T47D (cell line): Measurements from ENCODE around the gene CEACAM18.

Source experiments
- DNase-seq, 2 experiments: peaks; one replicate each; pipeline versions ENCODE4 v3.0.0 to v3.0.0-alpha.2; 2011 to 2012; ENCODE audit warnings: low read depth in 1 of 2, low spot score in 1 of 2
- JUND ChIP-seq: IDR thresholded peaks from 2 replicates; pipeline ENCODE4 v1.6.1; 2012; ENCODE audit warnings: low read depth
- in situ Hi-C: cut with HindIII; loops from 2 replicates; pipeline ENCODE4 v1.10.0; 2016; ENCODE audit warnings: low sequenced_read_pairs, low pct_unique_long_range_greater_than_20kb

Gene CEACAM18

DNA sequence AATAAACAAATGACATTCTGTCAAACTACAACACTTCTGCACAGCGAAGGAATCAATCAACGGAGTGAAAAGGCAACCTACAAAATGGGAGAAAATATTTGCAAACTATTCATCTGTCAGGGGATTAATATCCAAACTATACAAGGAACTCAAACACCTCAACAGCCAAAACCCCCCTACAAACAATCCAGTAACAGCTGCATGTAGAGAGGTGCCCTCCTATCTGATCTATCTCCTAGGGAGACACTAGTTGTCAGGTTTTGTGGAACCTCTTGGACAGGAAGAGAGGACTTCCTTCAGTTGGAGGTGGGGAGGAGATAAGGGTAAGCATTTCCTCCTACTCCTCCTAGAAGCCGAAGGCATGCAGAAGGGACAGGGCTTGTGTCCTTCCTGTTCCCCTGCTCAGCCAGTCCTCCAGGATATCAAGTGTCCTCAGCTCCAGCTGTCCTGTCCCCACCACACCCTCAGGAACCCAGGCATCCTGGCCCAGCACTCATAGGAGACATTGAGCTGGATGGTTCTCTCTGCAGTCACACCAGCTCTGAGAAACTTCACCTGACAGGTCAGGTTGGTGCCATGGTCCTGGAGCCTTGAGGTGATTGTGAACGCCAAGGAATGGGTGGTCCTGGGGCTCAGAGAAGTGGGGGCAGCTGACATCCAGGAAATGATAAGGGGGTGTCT is 10.3 kb upstream of the CEACAM18 start:
- DNase-seq: no peak
- in situ Hi-C loops: no loop called here
- no peak for TF ChIP-seq JUND

DNA sequence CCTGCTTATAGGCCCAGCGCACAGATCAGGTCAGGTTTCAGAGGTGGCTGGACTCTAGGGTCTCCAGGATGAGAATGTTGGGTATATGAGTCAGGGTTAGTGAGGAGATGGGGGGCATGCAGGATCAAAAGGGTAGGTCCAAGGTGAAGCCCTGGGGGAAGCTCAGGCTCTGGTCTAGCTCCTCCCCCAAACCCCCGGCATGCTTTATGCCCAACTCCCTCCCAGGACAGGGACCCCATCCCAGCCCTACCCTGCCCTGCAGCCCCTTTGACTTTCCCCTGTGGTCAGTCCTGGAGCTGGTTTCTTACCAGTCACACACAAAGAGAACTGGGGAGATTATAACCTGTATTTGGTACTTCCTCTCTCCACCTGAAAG is 9.8 kb upstream of the CEACAM18 start:
- no peak for DNase-seq
- TF ChIP-seq JUND: no peak
- in situ Hi-C loops: no loop called here

DNA sequence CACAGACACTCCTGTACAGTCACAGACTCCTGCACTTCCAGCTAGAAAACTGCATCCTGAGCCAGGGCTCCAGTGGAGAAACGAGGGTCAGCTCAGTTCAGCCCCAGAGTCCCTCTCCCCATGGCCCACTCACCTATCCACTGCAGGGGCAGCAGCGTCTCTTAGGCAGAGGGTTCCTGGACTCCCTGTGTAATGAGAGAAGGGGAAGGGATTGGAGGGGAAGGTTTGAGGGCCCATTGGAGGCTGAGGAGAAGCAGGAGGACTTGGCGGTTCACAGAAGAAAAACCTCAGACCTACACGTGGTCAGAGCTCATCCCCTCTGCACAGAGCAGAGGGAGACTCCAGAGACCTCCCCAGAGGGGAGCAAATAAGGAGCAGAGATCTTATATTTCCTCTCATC is 9.2 kb upstream of the CEACAM18 start:
- TF ChIP-seq JUND: no peak
- DNase-seq: no peak
- in situ Hi-C loops: no loop called here

DNA sequence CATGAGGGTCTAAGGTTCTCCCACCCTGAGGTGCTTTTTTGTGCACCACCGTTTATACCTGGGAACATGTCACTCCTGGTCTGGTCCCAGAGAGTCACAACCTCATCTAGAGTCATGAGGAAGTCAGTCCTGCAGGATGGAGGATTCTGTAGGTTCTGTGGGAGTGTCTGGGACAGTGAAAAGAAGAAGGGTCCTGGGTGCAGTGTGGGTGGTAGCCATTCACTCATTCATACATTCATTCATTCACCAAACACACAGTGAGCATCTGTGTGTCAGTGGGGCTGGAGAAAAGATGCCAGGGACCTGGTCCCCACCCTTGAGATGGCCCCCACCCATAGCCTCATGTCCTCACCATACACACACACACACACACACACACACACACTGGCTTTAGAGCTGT is 8.7 kb upstream of the CEACAM18 start:
- in situ Hi-C loops: no loop called here
- DNase-seq: no peak

DNA sequence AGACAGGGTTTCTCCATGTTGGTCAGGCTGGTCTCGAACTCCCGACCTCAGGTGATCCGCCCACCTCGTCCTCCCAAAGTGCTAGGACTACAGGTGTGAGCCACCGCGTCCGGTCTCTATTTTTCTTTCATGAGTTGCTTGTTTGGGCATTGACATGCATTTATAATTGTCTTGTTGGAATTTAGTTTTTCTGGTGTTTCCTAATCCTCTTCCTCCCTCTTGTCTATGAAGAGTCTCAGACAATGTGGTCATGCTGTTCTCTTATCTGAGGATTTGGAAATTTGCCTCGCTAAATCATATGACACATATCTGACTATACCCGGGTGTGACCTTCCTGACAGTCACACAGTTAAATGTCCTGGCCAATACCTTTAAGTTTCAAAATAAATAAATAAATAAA is 7.4 kb upstream of the CEACAM18 start:
- no peak for DNase-seq
- in situ Hi-C loops: no loop called here
- TF ChIP-seq JUND: no peak

More for the DNA sequence above, 8.7 kb upstream of the CEACAM18 start:
- TF ChIP-seq JUND: no peak

DNA sequence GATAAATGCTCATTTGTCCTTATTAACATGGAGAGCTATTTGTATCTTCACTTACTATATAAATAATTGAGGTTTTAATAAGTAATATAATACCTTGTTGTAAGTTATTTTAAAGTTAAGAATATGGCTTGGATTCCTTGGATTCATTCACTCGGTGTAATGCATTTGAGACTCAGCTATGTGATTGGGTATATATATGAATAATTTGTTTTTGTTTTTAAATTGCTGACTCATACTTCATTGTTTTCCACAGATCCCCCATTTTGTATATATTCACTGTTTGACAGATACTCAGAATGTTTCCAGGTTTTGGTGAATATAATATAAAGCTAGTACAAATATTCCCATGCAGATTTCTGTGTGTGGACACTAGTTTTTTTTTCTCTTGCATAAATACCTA is 6.8 kb upstream of the CEACAM18 start:
- no peak for TF ChIP-seq JUND
- DNase-seq: no peak
- in situ Hi-C loops: no loop called here

DNA sequence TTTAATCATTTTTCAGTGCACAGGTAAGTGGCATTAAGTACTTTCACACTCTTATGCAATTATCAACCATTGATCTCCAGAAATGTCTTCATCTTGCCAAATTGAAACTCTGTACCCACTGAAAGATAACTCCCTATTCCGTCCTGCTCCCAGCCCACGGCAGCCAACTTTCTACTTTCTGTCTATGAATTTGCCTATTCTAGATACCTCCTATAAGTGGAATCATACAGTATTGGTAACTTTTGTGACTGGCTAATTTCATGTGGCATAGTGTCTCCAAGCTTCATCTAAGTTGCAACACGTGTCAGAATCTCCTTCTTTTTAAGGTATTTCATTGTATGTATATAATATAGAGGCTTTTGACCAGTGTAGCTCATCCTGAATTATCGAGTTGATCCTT is 5.7 kb upstream of the CEACAM18 start:
- DNase-seq: no peak
- no peak for TF ChIP-seq JUND
- in situ Hi-C loops: no loop called here

DNA sequence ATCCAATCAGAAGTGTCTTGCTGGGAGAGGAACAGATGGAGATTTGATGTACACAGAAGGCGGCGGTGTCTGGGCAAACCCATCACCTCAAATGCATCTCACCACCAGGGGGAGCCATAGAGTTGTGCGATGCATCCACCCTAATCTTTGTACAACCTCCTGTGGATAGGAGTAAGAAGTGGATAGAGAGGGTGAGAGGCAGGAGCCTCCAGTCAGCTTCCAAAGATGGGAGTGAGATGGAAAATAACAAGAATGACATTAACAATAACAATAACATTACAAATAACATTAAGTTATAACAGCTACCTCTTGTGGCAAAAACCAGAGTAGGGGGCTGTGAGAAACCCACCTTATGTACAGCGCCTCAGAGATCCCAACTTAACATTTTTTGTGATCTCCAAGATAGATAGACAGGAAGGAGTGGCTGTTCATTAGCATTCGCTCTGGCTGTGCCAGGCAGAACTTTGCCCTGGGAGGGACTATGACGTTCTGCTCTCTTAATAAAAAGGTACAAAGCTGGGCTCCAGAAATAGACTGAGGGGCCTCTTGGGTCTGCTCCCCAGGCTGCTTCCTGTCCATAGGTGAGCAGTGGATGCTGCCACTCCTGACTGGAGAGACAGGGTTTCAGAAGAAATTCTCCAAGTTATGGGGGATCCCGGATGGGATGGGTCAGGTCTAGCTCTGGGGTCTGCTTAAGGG is 5.2 kb upstream of the CEACAM18 start:
- no peak for TF ChIP-seq JUND
- in situ Hi-C loops: no loop called here
- peak; percentile 47 to 79 for DNase-seq

DNA sequence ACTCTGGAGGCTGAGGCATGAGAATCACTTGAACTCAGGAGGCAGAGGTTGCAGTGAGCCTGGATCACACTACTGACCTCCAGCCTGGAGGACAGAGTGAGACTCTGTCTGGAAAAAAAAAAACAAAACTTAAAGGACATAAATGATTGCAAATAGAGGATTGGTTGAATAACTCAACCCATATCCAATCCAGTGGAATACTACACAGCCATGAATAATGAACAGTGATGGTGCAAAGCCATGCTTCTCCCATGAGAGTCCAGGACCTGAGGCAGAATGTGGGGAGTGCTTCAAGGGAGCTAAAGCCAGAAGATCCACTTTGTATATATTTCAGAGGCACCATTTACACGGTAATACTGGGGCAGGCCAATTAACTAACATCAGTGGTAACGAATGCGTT is 2.2 kb upstream of the CEACAM18 start:
- TF ChIP-seq JUND: no peak
- DNase-seq: no peak
- in situ Hi-C loops: no loop called here

DNA sequence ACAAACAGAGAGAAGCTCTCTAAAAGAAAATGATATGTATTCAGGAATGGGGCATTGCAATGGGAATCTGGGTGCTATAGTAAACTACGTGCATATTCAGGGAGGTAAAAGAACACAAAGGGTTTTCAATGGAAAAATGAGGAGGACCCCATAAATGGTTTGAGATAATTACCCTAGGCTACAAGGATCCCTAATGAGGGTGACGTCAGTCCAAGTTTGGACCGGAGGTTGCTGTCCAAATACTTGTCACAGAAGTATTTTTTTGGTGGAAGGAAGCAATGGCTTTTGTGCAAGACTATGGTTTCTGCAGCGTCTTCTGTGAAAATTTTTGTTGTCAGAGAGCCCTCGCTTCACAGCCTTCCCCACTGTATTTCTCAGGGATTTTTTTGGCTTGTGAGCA is 995 bp upstream of the CEACAM18 start:
- in situ Hi-C loops: no loop called here
- DNase-seq: no peak
- TF ChIP-seq JUND: no peak

DNA sequence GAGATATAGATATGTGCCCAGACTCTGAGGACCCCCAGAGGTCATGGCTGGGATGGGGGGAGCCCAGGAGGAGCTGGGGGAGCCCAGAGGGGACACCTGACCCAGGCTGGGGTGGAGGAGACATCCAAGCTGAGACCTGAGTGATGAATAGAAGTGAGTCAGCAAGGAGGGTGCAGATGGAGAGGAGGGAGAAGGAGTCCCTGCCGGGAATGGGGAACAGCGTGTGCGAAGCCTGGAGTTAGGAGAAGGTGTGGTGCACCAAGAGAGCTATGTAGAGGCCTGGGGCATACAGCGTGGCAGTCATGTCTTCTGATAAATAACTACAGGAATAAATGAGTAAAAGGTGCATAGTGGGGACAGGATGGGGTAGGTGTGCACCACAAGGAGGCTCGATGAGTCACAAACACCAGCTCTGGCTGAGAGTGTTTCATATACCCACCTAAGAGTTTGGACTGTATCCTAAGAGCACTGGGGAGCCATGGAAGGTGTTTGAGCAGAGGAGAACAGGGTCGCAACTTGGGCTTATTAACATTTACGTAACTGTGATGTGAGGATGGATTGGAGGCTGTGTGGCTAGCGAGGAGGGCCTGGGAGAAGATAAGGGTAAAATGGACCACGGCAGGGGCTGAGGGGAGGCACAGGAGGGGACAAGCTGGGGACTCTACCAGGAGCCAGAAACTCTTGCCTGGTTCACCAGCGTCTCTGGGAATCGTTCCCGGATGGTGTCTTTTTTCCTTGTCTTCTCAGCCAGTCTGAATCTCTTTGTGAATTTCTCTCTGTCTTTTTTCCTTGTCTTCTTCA is 1.4 kb downstream of the CEACAM18 start:
- no peak for TF ChIP-seq JUND
- in situ Hi-C loops: no loop called here
- no peak for DNase-seq

DNA sequence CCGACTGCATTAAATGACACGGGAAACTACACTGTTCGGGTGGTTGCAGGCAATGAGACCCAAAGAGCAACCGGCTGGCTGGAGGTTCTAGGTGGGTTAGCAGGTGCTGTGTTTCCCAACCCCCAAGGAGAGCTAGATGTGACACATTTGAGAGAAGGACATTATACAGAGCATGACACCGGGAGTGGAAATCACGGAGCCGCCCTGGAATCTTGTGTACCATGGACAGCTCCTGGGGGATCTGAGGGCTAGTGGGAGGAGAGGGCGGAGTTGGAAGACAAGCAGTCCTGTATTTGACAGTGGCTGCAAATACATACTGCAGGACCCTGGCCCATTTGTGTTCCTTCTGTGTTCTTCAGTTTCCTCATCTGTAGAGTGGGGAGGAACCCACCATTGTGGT is 2.3 kb downstream of the CEACAM18 start:
- in situ Hi-C loops: no loop called here
- no peak for TF ChIP-seq JUND
- peak in 1 of 2 experiments; percentile 75 for DNase-seq
